SJCRH30 (cell line): ENCODE data around the gene C1QTNF12. TPM values are rescaled to one million over a fixed set of nuclear protein-coding genes. Genes with fewer than 3 reads are reported as not detected.
"Not testable (repeated sequence)": the region's sequence is repeated elsewhere in the genome, so short reads cannot be mapped to it uniquely, and the experiment has no call there.

Experiments used
- DNase-seq, 2 experiments: peaks; one replicate each; pipeline ENCODE4 v3.0.0-alpha.2; 2015 to 2020
- H3K27ac ChIP-seq: fragments of 250-450 bp; sonication (Bioruptor Pico); 2 replicates; pipeline ENCODE4 v1.5.1; 2020; ENCODE audit warnings: mild to moderate bottlenecking, moderate library complexity
- H3K27me3 ChIP-seq: fragments of 250-450 bp; sonication (Bioruptor Pico); 2 replicates; pipeline ENCODE4 v1.5.1; 2020; ENCODE audit warnings: mild to moderate bottlenecking, moderate library complexity
- H3K36me3 ChIP-seq: fragments of 250-450 bp; sonication (Bioruptor Pico); 2 replicates; pipeline ENCODE4 v1.5.1; 2020; ENCODE audit warnings: mild to moderate bottlenecking, moderate library complexity
- H3K4me1 ChIP-seq: fragments of 250-450 bp; sonication (Bioruptor Pico); 2 replicates; pipeline ENCODE4 v1.5.1; 2020; ENCODE audit warnings: mild to moderate bottlenecking, moderate library complexity
- H3K4me3 ChIP-seq: fragments of 250-450 bp; sonication (Bioruptor Pico); 2 replicates; pipeline ENCODE4 v1.5.1; 2020; ENCODE audit warnings: mild to moderate bottlenecking, moderate library complexity
- H3K9me3 ChIP-seq: fragments of 250-450 bp; sonication (Bioruptor Pico); replicated peaks from 2 replicates; pipeline ENCODE4 v1.5.1; 2020; ENCODE audit warnings: mild to moderate bottlenecking, moderate library complexity
- total RNA-seq: library from RNA; depleted of rRNA; stranded (reverse); fragments of >200 nt; shearing (Covaris generic); gene quantifications from 2 replicates; pipeline ENCODE4 v1.2.3, GENCODE V29; 2014

C1QTNF12 gene
- total RNA-seq, 1 experiment from 2014 or later = not detected

- Histone ChIP-seq H3K4me3 (no peak overlapping the region), H3K4me1 (peaks cover 45% of the 10 kb centered on the region), H3K36me3 (no peaks in the 10 kb centered on the region), H3K9me3 (no peaks in the 10 kb centered on the region), H3K27me3 (peaks cover 6% of the 10 kb centered on the region), H3K27ac (no peak overlapping the region)
- DNase-seq = no peak
Observed at GRCh38 chr1:1204425-1204920, 42.0 kb downstream of the C1QTNF12 start.

GRCh38 chr1:1203561-1204424 lies 42.7 kb downstream of the C1QTNF12 start:
- DNase-seq = no peak
- no peaks in the 10 kb centered on the region for H3K36me3 ChIP-seq
- H3K9me3 ChIP-seq = no peaks in the 10 kb centered on the region
- no peak overlapping the region for H3K27ac ChIP-seq
- peaks cover 42% of the 10 kb centered on the region for H3K4me1 ChIP-seq
- H3K4me3 ChIP-seq = no peak overlapping the region
- peaks cover 6% of the 10 kb centered on the region for H3K27me3 ChIP-seq

GRCh38 chr1:1202831-1203560 lies 43.5 kb downstream of the C1QTNF12 start:
- H3K27me3 ChIP-seq = peaks cover 6% of the 10 kb centered on the region
- H3K27ac ChIP-seq = no peak overlapping the region
- no peaks in the 10 kb centered on the region for H3K9me3 ChIP-seq
- no peak overlapping the region for H3K4me3 ChIP-seq
- no peaks in the 10 kb centered on the region for H3K36me3 ChIP-seq
- peaks cover 38% of the 10 kb centered on the region for H3K4me1 ChIP-seq
- DNase-seq = no peak

- no peaks in the 10 kb centered on the region for H3K36me3 ChIP-seq
- peaks cover 30% of the 10 kb centered on the region for H3K4me1 ChIP-seq
- DNase-seq = peak; percentile 56 to 59
- H3K9me3 ChIP-seq = no peaks in the 10 kb centered on the region
- no peak overlapping the region for H3K27ac ChIP-seq
- peak overlapping the region; percentile 59 for H3K4me3 ChIP-seq
- peaks cover 6% of the 10 kb centered on the region for H3K27me3 ChIP-seq
Observed at GRCh38 chr1:1200876-1201810, 45.4 kb downstream of the C1QTNF12 start.

GRCh38 chr1:1199961-1200875 lies 46.3 kb downstream of the C1QTNF12 start:
- Histone ChIP-seq H3K4me3 (no peak overlapping the region; the same call in 1 of the 2 replicates), H3K36me3 (no peaks in the 10 kb centered on the region), H3K27me3 (peaks cover 6% of the 10 kb centered on the region)

GRCh38 chr1:1199141-1199960 lies 47.2 kb downstream of the C1QTNF12 start:
- Histone ChIP-seq H3K36me3 (no peaks in the 10 kb centered on the region), H3K9me3 (peaks cover 5% of the 10 kb centered on the region), H3K27me3 (peaks cover 6% of the 10 kb centered on the region), H3K4me1 (peaks cover 15% of the 10 kb centered on the region), H3K27ac (no peak overlapping the region), H3K4me3 (no peak overlapping the region)
- no peak for DNase-seq

More at GRCh38 chr1:1199961-1200875, 46.3 kb downstream of the C1QTNF12 start:
- H3K27ac ChIP-seq = no peak overlapping the region
- no peak for DNase-seq
- H3K4me1 ChIP-seq = peaks cover 21% of the 10 kb centered on the region
- H3K9me3 ChIP-seq = no peaks in the 10 kb centered on the region

- H3K27ac ChIP-seq = no peak overlapping the region
- DNase-seq = no peak
Observed at GRCh38 chr1:1198423-1199140, 47.9 kb downstream of the C1QTNF12 start.

GRCh38 chr1:1197551-1198422 lies 48.7 kb downstream of the C1QTNF12 start:
- no peak for DNase-seq
- Histone ChIP-seq H3K4me3 (no peak overlapping the region), H3K4me1 (peaks cover 10% of the 10 kb centered on the region), H3K9me3 (peaks cover 8% of the 10 kb centered on the region), H3K36me3 (no peaks in the 10 kb centered on the region), H3K27me3 (peaks cover 6% of the 10 kb centered on the region), H3K27ac (no peak overlapping the region)

More at GRCh38 chr1:1198423-1199140, 47.9 kb downstream of the C1QTNF12 start:
- Histone ChIP-seq H3K27me3 (peaks cover 6% of the 10 kb centered on the region), H3K4me3 (no peak overlapping the region), H3K36me3 (no peaks in the 10 kb centered on the region), H3K4me1 (peaks cover 10% of the 10 kb centered on the region), H3K9me3 (peaks cover 8% of the 10 kb centered on the region)

GRCh38 chr1:1197188-1197500 lies 49.4 kb downstream of the C1QTNF12 start:
- Histone ChIP-seq H3K4me3 (no peak overlapping the region), H3K4me1 (peaks cover 10% of the 10 kb centered on the region), H3K27me3 (peaks cover 6% of the 10 kb centered on the region), H3K9me3 (peaks cover 10% of the 10 kb centered on the region), H3K36me3 (no peaks in the 10 kb centered on the region), H3K27ac (no peak overlapping the region)
- no peak for DNase-seq

- no peak for DNase-seq
Observed at GRCh38 chr1:1196431-1197187, 49.9 kb downstream of the C1QTNF12 start.

GRCh38 chr1:1195726-1196125 lies 50.8 kb downstream of the C1QTNF12 start:
- H3K36me3 ChIP-seq, H3K27ac ChIP-seq, DNase-seq, H3K4me3 ChIP-seq, H3K27me3 ChIP-seq, H3K4me1 ChIP-seq: not testable (repeated sequence)
- H3K9me3 ChIP-seq = peaks cover 19% of the 10 kb centered on the region

More at GRCh38 chr1:1196431-1197187, 49.9 kb downstream of the C1QTNF12 start:
- H3K27me3 ChIP-seq = peaks cover 6% of the 10 kb centered on the region
- peaks cover 14% of the 10 kb centered on the region for H3K9me3 ChIP-seq
- no peak overlapping the region for H3K4me3 ChIP-seq
- H3K4me1 ChIP-seq = peaks cover 10% of the 10 kb centered on the region
- no peaks in the 10 kb centered on the region for H3K36me3 ChIP-seq
- no peak overlapping the region for H3K27ac ChIP-seq
